H7 (cell line): ENCODE measurements around the gene SLC13A3. TPM values are rescaled to one million over a fixed set of nuclear protein-coding genes. Genes with fewer than 3 reads are reported as not detected.

Source experiments
- DNase-seq: peaks from one replicate; pipeline ENCODE4 v3.0.0; 2012
- H3K27me3 ChIP-seq: 2 replicates; pipeline ENCODE4 v1.6.0; 2011; ENCODE audit warnings: mild to moderate bottlenecking, low read length; ENCODE audit not compliant: control insufficient read depth, insufficient read depth
- H3K36me3 ChIP-seq: replicated peaks from 2 replicates; pipeline ENCODE4 v1.5.1; 2011; ENCODE audit warnings: low read length; ENCODE audit not compliant: control insufficient read depth, insufficient read depth
- H3K4me3 ChIP-seq: 2 replicates; pipeline ENCODE4 v1.5.1; 2011; ENCODE audit warnings: low read depth, mild to moderate bottlenecking, control low read depth, low read length, moderate library complexity; ENCODE audit not compliant: insufficient read depth
- total RNA-seq: library from RNA; depleted of rRNA; stranded (reverse); fragments of >200 nt; shearing (Covaris generic); gene quantifications from 2 replicates; pipeline ENCODE4 v1.2.3, GENCODE V29; 2014

SLC13A3 gene
- total RNA-seq, 1 experiment from 2014 or later = 6.9 TPM

DNA sequence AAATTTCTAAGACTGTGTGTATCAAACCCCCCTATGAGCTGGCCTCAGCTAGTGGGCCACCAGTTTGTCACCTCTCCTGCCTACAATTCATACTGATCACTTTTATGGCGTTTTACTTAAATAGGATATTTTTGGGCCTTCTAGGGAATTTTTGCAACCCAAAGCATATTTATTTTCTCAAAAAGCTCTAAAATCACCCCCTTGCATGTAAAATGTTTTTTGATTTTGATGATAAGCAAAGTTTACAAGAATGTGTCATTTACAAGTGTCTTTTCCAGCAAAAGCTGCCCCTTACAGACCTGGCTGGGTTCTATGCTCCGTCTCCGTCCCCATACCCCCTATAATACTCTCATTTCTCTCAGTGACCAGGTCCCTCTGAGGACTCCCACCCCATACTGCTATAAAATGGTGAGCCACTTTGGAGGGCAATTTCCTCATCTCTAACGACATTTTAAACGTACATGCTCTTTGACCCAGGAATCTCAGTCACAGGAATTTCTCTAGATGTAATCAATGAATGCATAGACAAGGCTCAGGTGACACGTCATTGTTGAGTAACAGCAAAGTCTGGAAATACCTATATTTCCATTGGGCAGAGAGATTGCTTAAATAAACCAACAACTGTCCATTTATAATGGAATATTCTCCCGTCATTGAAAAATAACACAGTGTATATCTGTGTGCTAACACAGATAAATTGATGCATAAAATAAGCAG is 86.9 kb downstream of the SLC13A3 start:
- Histone ChIP-seq H3K36me3 (no peaks in the 10 kb centered on the region), H3K4me3 (no peak overlapping the region), H3K27me3 (no peaks in the 10 kb centered on the region)
- DNase-seq = no peak

DNA sequence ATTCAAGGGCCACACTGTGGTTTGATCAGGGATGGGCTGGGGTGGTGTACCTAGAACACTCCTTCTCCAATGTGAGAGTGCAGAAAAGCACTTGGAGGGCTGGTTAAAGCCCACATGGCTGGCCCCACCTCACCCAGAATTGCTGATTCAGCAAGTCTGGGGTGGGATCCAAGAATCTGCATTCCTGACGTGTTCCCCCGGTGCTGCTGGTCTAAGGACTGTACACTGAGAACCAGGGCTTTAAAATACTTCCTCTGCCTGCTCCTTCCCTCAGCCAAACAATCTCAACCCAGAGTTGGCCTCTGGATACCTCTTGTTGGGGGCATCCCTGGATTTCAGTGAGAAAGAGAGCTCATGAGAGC is 87.4 kb downstream of the SLC13A3 start:
- H3K27me3 ChIP-seq = no peaks in the 10 kb centered on the region
- no peaks in the 10 kb centered on the region for H3K36me3 ChIP-seq
- H3K4me3 ChIP-seq = no peak overlapping the region
- DNase-seq = peak; percentile 17

GRCh38 chr20:46563170-46563859 is 87.9 kb downstream of the SLC13A3 start:
- no peaks in the 10 kb centered on the region for H3K27me3 ChIP-seq
- peak; percentile 71 for DNase-seq
- H3K36me3 ChIP-seq = no peaks in the 10 kb centered on the region
- H3K4me3 ChIP-seq = no peak overlapping the region

GRCh38 chr20:46562373-46563169 is 88.7 kb downstream of the SLC13A3 start:
- peak; percentile 88 for DNase-seq
- Histone ChIP-seq H3K36me3 (no peaks in the 10 kb centered on the region), H3K27me3 (no peaks in the 10 kb centered on the region), H3K4me3 (peak overlapping the region; percentile 27)

DNA sequence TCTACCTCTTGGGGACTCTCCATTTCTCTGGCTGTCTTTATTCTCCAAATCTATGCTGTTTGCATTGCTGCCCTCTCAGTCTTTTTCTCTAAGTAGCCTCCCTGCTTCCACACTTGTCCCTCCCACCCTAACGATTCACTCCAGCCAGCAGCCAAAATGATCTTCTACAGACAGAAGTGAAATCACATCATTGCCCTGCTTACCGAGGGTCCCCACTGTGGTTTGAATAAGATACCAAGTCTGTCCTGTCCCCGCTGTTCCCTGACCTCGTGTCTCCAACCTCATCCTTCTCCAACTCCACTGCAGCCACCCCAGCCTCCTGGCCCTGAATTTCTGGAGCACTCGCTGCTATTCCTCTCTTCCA is 89.3 kb downstream of the SLC13A3 start:
- Histone ChIP-seq H3K4me3 (peak overlapping the region; percentile 27), H3K36me3 (no peaks in the 10 kb centered on the region), H3K27me3 (no peaks in the 10 kb centered on the region)
- no peak for DNase-seq

GRCh38 chr20:46559685-46560440 is 91.4 kb downstream of the SLC13A3 start:
- H3K4me3 ChIP-seq = no peak overlapping the region
- no peaks in the 10 kb centered on the region for H3K27me3 ChIP-seq
- DNase-seq = no peak
- no peaks in the 10 kb centered on the region for H3K36me3 ChIP-seq

DNA sequence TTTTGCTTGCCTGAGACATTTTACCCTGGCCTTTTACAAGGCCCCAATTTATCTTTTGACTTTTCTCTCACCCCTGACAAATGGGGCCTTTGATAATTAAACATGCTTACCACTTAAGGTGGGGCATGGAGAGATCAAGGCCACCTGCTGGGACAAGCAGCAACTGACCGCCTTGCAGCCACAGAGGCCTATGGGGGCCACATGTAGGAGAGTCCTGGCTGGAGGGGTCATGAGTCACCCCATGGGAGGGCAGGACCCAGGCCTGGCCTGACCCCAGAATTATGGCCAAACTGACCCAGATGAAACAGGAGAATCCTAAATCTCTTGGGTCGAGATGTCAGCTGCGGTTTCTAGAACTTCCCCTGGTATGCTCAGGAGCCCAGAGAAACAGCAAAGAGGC is 92.3 kb downstream of the SLC13A3 start:
- Histone ChIP-seq H3K36me3 (no peaks in the 10 kb centered on the region), H3K27me3 (no peaks in the 10 kb centered on the region), H3K4me3 (no peak overlapping the region)
- DNase-seq = no peak

GRCh38 chr20:46558511-46558959 is 92.7 kb downstream of the SLC13A3 start:
- Histone ChIP-seq H3K27me3 (no peaks in the 10 kb centered on the region), H3K4me3 (no peak overlapping the region), H3K36me3 (no peaks in the 10 kb centered on the region)
- DNase-seq = no peak

- DNase-seq = no peak
- Histone ChIP-seq H3K4me3 (no peak overlapping the region), H3K27me3 (no peaks in the 10 kb centered on the region)
Measured at GRCh38 chr20:46557231-46557956, 93.9 kb downstream of the SLC13A3 start.

GRCh38 chr20:46555370-46555956 is 95.8 kb downstream of the SLC13A3 start:
- DNase-seq = no peak
- Histone ChIP-seq H3K4me3 (no peak overlapping the region), H3K27me3 (no peaks in the 10 kb centered on the region), H3K36me3 (no peaks in the 10 kb centered on the region)

More at GRCh38 chr20:46557231-46557956, 93.9 kb downstream of the SLC13A3 start:
- no peaks in the 10 kb centered on the region for H3K36me3 ChIP-seq

GRCh38 chr20:46554828-46555227 is 96.4 kb downstream of the SLC13A3 start:
- Histone ChIP-seq H3K4me3 (no peak overlapping the region), H3K36me3 (no peaks in the 10 kb centered on the region), H3K27me3 (no peaks in the 10 kb centered on the region)
- no peak for DNase-seq

DNA sequence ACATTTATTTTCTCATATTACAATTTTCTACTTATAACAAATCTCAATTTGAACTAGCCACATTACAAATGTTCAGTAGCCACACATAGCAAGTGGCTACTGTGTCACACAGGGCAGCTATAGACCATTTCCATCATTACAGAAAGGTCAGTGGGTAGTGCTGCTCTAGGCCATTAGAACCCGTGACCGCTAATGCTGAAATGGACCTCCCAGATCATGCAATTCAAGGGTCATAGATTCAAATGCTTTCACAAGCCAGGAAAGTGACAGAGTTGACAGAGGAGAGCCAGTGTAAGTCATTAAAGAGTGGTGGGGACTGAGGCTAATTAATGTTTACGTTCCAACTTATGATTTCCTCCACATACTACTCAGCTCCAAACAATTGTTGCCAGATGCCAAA is 97.3 kb downstream of the SLC13A3 start:
- H3K36me3 ChIP-seq = no peaks in the 10 kb centered on the region
- no peak overlapping the region for H3K4me3 ChIP-seq
- DNase-seq = no peak
- no peaks in the 10 kb centered on the region for H3K27me3 ChIP-seq

DNA sequence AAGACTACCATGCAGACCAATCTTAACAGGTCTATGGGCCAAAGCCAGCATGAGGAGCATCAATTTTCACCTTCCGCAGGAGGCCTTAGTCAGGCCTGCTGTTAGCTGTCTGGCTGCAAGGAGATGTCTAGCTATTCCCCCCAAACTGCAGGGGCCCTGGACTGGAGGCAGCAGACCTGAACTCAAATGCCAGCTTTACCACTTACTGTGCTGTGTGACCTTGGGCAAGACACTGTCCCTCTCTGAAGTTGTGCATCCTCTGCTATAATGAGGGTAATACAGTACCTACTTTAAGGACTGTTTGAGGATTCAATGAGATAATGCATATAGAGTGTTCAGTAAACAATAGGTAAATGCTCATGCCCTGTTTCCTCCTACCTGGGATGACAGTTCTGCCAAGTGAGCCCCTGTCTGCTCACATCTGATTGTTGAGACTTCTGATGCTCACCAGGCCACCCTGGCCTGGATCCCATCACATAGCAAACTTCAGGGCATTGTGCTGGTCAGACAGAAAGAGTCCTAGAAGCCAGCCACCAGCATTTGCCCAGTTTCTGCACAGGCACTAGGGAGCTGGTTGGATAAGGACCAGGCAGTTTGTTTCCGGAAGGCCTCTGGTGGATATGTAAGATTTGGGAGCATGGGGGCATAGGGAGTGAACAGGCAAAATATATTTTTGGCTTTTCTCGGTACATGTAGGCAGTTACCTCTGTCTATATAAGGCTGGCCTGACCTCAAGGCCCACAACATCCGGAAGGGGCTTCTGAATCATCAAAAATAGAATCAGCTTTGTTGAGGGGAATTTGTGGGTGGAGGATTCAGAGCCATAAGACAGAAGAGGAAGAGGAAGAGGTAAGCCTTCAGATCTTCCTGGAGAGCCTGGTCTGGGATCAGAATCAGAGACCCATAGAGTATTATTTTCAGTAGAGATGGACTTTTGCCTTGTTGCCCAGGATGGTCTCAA is 98.5 kb downstream of the SLC13A3 start:
- H3K36me3 ChIP-seq = no peaks in the 10 kb centered on the region
- H3K4me3 ChIP-seq = no peak overlapping the region
- DNase-seq = no peak
- no peaks in the 10 kb centered on the region for H3K27me3 ChIP-seq
